Activated CD4-positive, alpha-beta T cell treated with anti-CD3 and anti-CD28 coated beads for 48 hours (primary cell): ENCODE results near the gene SIVA1.

Experiments
- DNase-seq: peaks from one replicate; pipeline ENCODE4 v3.0.0-alpha.2; 2020

SIVA1 gene, protein sequence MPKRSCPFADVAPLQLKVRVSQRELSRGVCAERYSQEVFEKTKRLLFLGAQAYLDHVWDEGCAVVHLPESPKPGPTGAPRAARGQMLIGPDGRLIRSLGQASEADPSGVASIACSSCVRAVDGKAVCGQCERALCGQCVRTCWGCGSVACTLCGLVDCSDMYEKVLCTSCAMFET

GRCh38 chr14:104752735-104753527, at the start of gene SIVA1:
Gene SIVA1 (plus strand): TSS chr14:104753147. CDS start chr14:104753202, 55 bp downstream.
- DNase-seq, result peak; percentile 100

- DNase-seq, result no peak
These were observed 49.7 kb upstream of the SIVA1 start for GRCh38 chr14:104703269-104703668.

DNA sequence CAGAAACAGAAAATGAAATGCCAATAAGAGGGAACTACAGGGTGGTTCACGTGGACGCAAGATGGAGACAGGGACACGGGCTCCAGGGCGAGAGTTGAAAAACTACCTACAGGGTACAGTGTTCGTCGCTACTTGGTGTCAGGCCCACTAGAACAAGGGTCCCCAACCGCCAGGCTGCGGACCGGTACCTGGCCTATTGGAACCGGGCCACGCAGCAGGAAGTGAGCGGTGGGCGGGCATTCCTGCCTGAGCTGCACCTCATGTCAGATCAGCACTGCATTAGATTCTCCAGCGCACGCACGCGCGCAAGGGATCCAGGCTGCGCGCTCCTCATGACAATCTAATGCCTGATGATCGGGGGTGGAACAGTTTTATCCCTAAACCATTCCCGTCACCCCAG, 48.7 kb upstream of the SIVA1 start:
- no peak for DNase-seq

DNA sequence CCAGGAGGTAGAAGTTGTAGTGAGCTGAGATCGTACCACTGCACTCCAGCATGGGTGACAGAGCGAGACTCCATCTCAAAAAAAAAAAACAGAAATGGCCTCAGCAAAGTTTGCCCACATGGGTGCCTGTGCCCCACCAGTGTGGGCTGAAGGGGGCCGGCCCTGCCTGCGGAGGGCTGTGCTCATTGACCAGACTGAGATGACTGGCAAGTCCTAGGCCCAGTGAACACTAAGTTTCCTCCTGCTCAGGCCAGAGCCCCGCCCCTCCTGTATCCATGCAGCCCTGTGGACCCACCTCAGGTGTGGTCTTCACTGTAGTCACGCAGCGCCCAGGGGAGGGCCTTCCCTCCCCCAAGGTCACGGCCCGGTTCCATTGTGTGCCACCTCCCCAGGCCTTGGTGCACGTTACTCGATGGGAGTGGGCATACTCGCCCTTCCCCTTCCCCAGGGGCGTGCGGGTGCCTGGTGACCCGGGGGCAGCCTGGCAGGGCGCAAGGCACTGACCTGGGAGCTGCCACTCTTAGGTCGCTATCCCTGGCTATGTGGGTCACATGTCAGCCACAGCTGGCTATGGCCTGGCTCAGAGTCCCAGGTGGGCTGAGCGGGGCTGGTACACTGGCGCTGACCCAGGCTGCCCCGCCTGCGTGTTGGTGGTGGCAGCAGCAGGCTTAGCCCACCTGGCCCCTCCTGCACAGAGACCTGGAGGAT, 47.5 kb upstream of the SIVA1 start:
- no peak for DNase-seq

DNA sequence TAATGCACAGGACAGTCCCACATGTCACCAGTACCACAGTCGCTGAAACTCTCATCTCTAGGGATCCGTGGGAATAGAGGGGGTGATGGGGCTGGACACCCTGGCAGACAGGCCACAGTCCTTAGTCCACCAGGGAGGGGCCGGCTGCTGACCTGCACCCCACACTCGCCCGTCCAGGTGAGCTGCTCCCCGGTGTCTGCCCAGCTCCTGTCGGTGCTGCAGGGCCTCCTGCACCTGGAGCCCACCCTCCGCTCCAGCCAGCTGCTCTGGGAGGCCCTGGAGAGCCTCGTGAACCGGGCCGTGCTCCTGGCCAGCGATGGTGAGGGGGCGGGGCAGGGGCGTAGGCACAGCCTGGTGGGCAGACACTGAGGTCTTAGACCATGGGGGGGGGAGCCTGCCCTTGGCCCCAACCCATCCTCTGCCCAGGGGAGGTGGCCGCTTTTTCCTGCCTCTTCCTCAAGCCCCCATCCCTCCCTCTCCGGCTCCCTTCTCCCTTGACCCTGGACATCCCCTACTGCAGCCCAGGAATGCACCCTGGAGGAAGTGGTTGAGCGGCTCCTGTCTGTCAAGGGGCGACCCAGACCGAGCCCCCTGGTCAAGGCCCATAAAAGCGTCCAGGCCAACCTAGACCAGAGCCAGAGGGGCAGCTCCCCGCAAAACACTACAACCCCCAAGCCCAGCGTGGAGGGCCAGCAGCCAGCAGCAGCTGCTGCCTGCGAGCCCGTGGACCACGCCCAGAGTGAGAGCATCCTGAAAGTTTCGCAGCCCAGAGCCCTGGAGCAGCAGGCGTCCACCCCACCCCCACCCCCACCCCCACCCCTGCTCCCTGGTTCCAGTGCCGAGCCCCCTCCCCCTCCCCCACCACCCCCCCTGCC, 46.0 kb upstream of the SIVA1 start:
- DNase-seq, result no peak

DNA sequence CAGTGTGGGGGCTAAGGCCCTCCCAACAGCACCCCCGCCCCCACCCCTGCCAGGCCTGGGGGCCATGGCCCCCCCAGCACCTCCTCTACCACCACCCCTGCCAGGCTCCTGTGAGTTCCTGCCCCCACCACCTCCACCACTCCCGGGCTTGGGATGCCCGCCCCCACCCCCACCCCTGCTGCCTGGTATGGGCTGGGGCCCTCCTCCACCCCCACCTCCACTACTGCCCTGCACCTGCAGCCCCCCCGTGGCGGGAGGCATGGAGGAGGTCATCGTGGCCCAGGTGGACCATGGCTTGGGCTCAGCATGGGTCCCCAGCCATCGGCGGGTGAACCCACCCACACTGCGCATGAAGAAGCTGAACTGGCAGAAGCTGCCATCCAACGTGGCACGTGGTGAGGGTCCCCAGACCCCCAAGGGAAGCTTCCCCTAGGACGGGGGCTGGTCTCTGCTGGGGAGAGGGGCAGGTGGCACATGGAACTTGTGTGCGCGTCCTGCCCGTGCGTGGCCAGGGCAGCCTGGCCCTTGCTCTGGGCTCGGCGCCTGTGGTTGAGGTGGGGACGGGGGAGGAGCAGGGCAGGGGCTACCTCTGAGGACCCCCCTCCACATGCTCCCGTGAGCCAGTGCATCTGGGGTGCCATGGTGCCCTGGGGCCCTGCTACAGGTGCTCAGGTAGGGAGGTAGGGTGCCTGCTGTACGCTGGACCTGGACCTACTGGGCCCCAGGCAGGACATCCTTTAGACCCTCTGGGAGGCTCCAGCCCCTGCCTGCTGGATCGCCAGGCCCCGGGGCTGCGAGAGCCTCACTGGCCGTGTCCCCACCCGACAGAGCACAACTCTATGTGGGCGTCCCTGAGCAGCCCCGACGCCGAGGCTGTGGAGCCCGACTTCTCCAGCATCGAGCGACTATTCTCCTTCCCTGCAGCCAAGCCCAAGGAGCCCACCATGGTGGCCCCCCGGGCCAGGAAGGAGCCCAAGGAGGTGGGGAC, 45.0 kb upstream of the SIVA1 start:
- DNase-seq, result no peak

- DNase-seq, result peak; percentile 84
These were observed 44.2 kb upstream of the SIVA1 start for GRCh38 chr14:104708606-104709268.

GRCh38 chr14:104709387-104710039, 43.4 kb upstream of the SIVA1 start:
- no peak for DNase-seq

GRCh38 chr14:104710071-104710735, 42.7 kb upstream of the SIVA1 start:
- DNase-seq, result no peak

DNA sequence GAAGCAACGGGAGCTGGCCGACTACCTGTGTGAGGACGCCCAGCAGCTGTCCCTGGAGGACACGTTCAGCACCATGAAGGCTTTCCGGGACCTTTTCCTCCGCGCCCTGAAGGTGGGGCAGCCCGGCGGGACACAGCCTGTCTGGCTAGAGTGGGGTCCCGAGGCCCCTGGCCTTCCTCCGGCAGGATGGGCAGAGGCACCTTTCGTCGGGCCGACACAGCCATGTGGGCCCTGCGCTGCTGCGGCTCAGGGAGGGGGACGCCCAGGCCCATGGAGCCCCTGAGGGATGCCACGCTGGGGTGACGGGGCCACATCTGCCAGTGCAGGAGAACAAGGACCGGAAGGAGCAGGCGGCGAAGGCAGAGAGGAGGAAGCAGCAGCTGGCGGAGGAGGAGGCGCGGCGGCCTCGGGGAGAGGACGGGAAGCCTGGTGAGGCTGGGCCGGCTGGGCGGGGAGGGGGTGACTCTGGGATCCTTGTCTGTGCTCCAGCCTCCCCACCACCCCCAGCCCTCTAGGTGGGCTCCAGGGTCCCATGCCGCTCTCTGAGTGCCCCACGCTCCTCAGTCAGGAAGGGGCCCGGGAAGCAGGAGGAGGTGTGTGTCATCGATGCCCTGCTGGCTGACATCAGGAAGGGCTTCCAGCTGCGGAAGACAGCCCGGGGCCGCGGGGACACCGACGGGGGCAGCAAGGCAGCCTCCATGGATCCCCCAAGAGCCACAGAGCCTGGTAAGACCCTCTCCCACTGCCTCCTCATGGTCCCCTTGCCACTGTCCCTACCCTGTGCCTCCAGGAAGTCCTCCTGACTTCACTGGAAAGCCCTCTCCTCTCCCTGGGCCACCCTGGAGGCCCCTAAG, 39.8 kb upstream of the SIVA1 start:
- DNase-seq, result no peak

DNA sequence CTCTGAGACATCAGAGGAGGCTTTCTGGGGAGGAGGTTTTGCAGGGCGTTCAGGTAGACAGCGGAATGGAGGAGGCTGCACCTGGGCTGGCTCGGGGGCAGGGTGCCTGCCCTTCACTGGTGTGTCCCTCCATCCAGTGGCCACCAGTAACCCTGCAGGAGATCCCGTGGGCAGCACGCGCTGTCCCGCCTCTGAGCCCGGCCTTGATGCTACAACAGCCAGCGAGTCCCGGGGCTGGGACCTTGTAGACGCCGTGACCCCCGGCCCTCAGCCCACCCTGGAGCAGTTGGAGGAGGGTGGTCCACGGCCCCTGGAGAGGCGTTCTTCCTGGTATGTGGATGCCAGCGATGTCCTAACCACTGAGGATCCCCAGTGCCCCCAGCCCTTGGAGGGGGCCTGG, 38.9 kb upstream of the SIVA1 start:
- no peak for DNase-seq

- no peak for DNase-seq
These were observed 38.3 kb upstream of the SIVA1 start for GRCh38 chr14:104714681-104715080.

- DNase-seq, result no peak
These were observed 37.5 kb upstream of the SIVA1 start for GRCh38 chr14:104715416-104715815.

DNA sequence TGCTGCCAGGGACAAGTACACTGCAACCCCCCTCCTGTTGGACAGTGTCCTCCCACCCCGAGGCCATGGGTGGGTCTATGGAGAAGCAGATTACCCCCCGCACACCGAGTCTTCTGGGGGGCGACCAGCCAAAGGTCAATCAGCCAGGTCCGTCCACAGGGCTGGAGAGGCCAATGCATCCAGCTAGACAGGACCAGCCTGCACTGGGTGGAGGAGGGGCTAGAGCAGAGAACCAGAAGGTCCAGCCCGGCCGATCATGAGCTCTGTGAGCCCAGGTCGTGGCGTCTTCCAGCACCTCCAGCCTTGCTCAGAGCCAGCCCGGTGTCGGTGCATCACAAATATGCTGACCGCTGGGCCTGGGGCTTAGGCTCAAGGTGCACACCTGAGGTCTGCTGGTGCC, 37.1 kb upstream of the SIVA1 start:
- DNase-seq, result no peak

DNA sequence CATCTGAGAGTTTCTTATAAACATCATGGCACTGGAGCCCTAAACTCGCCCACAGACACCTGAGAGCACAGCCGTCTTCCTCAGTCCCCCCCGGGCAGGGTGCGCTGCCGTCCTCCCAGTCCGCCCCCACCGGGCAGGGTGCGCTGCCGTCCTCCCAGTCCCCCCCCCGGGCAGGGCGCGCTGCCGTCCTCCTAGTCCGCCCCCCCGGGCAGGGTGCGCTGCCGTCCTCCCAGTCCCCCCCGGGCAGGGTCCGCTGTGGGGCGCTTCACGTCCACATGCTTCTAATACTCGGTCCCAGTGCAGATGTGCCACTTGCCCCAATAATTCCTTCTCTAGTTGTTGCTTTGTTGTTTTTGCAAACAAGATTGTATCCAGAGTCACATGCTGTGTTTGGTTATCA, 35.8 kb upstream of the SIVA1 start:
- DNase-seq, result no peak

DNA sequence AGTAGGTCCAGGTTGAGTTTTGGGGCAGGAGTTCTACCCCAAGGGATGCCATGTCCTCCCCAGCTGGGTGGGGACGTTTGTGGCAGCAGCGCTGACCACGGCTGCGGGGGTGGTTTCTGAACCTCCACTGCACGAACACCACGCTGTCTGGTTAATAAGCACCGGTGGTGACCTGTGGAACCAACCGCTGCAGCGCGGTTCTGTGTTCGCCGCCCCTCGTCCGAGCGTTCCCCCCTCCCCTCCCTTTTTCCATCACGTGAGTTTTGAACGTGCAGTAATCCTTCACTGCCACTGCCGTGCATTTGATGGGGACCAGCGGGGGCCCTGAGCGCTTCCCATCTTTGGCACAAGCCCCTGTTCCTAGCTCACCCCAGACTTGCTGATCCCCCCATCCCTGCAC, 35.3 kb upstream of the SIVA1 start:
- DNase-seq, result no peak

DNA sequence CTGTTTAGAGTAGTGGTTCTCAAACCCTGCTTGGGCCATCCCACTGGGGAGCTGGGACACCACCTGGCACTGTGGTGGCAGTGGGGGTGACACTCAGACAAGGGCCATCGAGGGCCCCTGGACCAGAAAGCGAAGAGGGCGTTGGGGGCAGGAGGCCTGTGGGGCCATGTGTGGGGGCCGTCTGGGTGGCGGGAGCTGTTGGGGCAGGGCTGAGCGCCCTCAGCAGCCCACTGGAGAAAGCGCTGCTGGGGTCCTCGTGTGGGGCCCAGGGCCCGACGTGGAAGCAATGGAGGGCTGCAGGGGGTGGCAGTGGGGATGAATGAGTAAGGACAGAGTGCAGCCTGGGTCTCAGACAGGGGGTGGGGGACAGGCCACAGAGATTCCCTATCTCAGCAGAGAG, 34.8 kb upstream of the SIVA1 start:
- DNase-seq, result no peak

DNA sequence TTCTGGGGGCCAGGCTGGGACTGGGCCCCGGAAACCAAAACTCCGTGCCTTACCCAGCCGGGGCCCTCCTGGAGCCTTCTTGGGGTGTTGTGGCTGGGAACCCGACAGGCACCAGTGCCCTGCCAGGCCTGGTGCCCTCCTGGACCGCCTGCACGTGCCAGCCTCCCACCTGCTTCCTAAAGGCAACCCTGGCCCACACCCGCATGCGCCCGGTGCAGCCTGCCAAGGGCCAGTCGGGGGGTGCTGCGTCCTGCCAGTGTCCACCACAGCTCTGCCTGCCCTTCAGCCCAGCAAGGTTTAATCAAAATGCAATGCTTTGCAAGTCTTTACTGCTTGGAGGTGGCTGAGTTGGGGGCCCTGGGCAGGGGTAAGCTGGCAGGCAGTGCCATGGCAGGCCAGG, 34.1 kb upstream of the SIVA1 start:
- DNase-seq, result no peak

DNA sequence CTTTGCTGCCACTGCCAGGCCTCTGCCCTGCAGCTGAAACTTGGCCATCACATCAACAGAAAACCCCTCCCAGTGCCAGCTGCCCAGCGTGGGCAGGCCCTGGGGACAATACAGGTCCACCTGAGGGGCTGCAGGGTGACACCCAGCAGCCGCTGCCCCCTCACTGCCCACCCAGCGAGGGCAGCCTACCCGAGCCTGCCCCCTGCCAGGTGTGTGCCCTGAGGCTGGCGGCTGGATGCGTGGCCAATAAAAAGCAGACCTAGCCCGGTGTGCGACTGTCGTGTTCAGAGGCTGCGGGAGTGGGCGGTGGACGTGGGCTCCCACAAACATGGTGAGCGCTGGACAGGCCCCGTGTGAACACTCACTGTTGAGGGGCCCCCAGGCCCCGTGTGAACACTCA, 33.6 kb upstream of the SIVA1 start:
- no peak for DNase-seq
